ENCODE data around the gene GSTO1. TPM values are rescaled to one million over a fixed set of nuclear protein-coding genes. Genes with fewer than 3 reads are reported as not detected.

Gene GSTO1
- total and polyA plus RNA-seq, 12 donors = 108 to 262 (median 165) TPM

- WGBS, 4 donors = 7 to 11% (median 8%) methylated on average over 10 of the region's 10 CpGs
- Histone ChIP-seq H3K36me3 (replicated peaks in 1 of 2) (peaks cover 0 to 41% of the 10 kb centered on the region in 2 donors), H3K4me3 (peak overlapping the region in 3 of 4 donors; percentile 89 to 91 (median 91)), H3K27ac (peak overlapping the region; percentile 82 to 98 (median 87)), H3K9me3 (replicated peaks in 1 of 3) (no peaks in the 10 kb centered on the region), H3K4me1 (replicated peaks in 1 of 2) (peaks cover 19 to 34% of the 10 kb centered on the region in 2 donors), H3K27me3 (no peaks in the 10 kb centered on the region)
- no peak for DNase-seq
- TF ChIP-seq CTCF (IDR thresholded peaks at IDR 0.05) = no peak
- TF ChIP-seq POLR2A (IDR thresholded peaks at IDR 0.05) = no peak
- intact Hi-C loops (cut with DNase I) = no loop called here
These were observed 13.7 kb downstream of the GSTO1 start for GRCh38 chr10:104268405-104268712.

GRCh38 chr10:104268713-104269645, 14.3 kb downstream of the GSTO1 start, which contains the start of gene GSTO2:
Gene GSTO2 (plus strand): TSS chr10:104269184. CDS start chr10:104274916, 5,732 bp downstream.
- Histone ChIP-seq H3K9me3 (replicated peaks in 1 of 3) (no peaks in the 10 kb centered on the region), H3K27me3 (no peaks in the 10 kb centered on the region)
- 2 to 4% (median 3%) methylated on average over 28 to 59 of the region's 59 CpGs for WGBS, 4 donors

GRCh38 chr10:104273286-104273685, 18.6 kb downstream of the GSTO1 start:
- WGBS, 4 donors = 76 to 93% (median 85%) methylated on average over 1 of the region's 1 CpG
- no peak overlapping the region for H3K27ac ChIP-seq
- peaks cover 5 to 7% of the 10 kb centered on the region in 2 donors for H3K4me1 ChIP-seq (replicated peaks in 1 of 2)
- DNase-seq = no peak
- intact Hi-C loops (cut with DNase I) = no loop called here
- TF ChIP-seq CTCF (IDR thresholded peaks at IDR 0.05) = no peak
- no peak for TF ChIP-seq POLR2A (IDR thresholded peaks at IDR 0.05)
- no peaks in the 10 kb centered on the region for H3K9me3 ChIP-seq (replicated peaks in 1 of 3)
- H3K27me3 ChIP-seq = peaks cover 4% of the 10 kb centered on the region
- H3K4me3 ChIP-seq = no peak overlapping the region
- no peaks in the 10 kb centered on the region for H3K36me3 ChIP-seq (replicated peaks in 1 of 2)

More at GRCh38 chr10:104268713-104269645, 14.3 kb downstream of the GSTO1 start, which contains the start of gene GSTO2:
- H3K27ac ChIP-seq = peak within 1 kb of the TSS; percentile 82 to 98 (median 87)
- intact Hi-C loops (cut with DNase I) = no loop called here
- H3K36me3 ChIP-seq (replicated peaks in 1 of 2) = peaks cover 0 to 37% of the 10 kb centered on the region in 2 donors
- TF ChIP-seq CTCF (IDR thresholded peaks at IDR 0.05) (no peak), POLR2A (IDR thresholded peaks at IDR 0.05) (peak; percentile 74 to 86)
- H3K4me1 ChIP-seq (replicated peaks in 1 of 2) = peaks cover 13 to 27% of the 10 kb centered on the region in 2 donors
- DNase-seq = peak; percentile 98 to 100 (median 100)
- H3K4me3 ChIP-seq = peak within 1 kb of the TSS in 3 of 4 donors; percentile 89 to 91 (median 91)

GRCh38 chr10:104273899-104274575, 19.3 kb downstream of the GSTO1 start:
- Histone ChIP-seq H3K36me3 (replicated peaks in 1 of 2) (no peaks in the 10 kb centered on the region), H3K4me1 (replicated peaks in 1 of 2) (peaks cover 5% of the 10 kb centered on the region in 2 donors), H3K9me3 (replicated peaks in 1 of 3) (no peaks in the 10 kb centered on the region), H3K4me3 (no peak overlapping the region), H3K27ac (no peak overlapping the region), H3K27me3 (peaks cover 4% of the 10 kb centered on the region)
- TF ChIP-seq CTCF (IDR thresholded peaks at IDR 0.05) = no peak
- no peak for TF ChIP-seq POLR2A (IDR thresholded peaks at IDR 0.05)
- no peak for DNase-seq
- 71 to 82% (median 75%) methylated on average over 4 of the region's 4 CpGs for WGBS, 4 donors
- intact Hi-C loops (cut with DNase I) = no loop called here

Data from adrenal gland (tissue), 12 donors.